GM23338 (cell line): ENCODE data around the gene ERBB4. TPM values are rescaled to one million over a fixed set of nuclear protein-coding genes. Genes with fewer than 3 reads are reported as not detected.

Experiments used
- ATAC-seq: fragments of 200-7000 bp; cut with Tn5 transposase; 3 replicates; pipeline ENCODE4 v1.9.1; 2020
- DNase-seq: peaks from one replicate; pipeline ENCODE4 v3.0.0-alpha.2; 2015; ENCODE audit warnings: low spot score
- H2AFZ ChIP-seq: fragments of 200-600 bp; sonication (generic); 2 replicates; pipeline ENCODE4 v1.8.0; 2016; ENCODE audit warnings: antibody characterized with exemption, mild to moderate bottlenecking, moderate library complexity
- H3F3A ChIP-seq: fragments of 200-600 bp; sonication (generic); replicated peaks from 2 replicates; pipeline ENCODE4 v1.8.0; 2017; ENCODE audit warnings: antibody characterized with exemption, mixed run types, low read depth
- H3K27ac ChIP-seq: fragments of 200-600 bp; sonication (generic); 2 replicates; pipeline ENCODE4 v1.6.1; 2016; ENCODE audit warnings: low read depth
- H3K27me3 ChIP-seq: fragments of 200-600 bp; sonication (generic); 2 replicates; pipeline ENCODE4 v1.8.0; 2016; ENCODE audit warnings: mild to moderate bottlenecking, mixed run types, moderate library complexity; ENCODE audit not compliant: insufficient read depth
- H3K36me3 ChIP-seq: fragments of 200-600 bp; sonication (generic); 2 replicates; pipeline ENCODE4 v1.8.0; 2016; ENCODE audit warnings: mild to moderate bottlenecking; ENCODE audit not compliant: insufficient read depth
- H3K4me1 ChIP-seq: fragments of 200-600 bp; sonication (generic); 2 replicates; pipeline ENCODE4 v1.8.0; 2016; ENCODE audit warnings: mild to moderate bottlenecking, moderate library complexity; ENCODE audit not compliant: insufficient read depth
- H3K4me2 ChIP-seq: fragments of 200-600 bp; sonication (generic); 2 replicates; pipeline ENCODE4 v1.7.1; 2017; ENCODE audit warnings: mixed run types
- H3K4me3 ChIP-seq: fragments of 200-600 bp; sonication (generic); 2 replicates; pipeline ENCODE4 v1.6.1; 2016; ENCODE audit warnings: mixed run types
- H3K79me2 ChIP-seq: fragments of 200-600 bp; sonication (generic); replicated peaks from 2 replicates; pipeline ENCODE4 v1.8.0; 2017; ENCODE audit warnings: mild to moderate bottlenecking; ENCODE audit not compliant: insufficient read depth
- H3K9me2 ChIP-seq: fragments of 200-600 bp; sonication (generic); 2 replicates; pipeline ENCODE4 v1.8.0; 2017; ENCODE audit not compliant: insufficient read depth
- H4K20me1 ChIP-seq: fragments of 200-600 bp; sonication (generic); replicated peaks from 2 replicates; pipeline ENCODE4 v1.8.0; 2017; ENCODE audit warnings: mild to moderate bottlenecking; ENCODE audit not compliant: insufficient read depth
- H3K27ac Mint-ChIP-seq: 2 replicates; pipeline ENCODE4 v1.8.0; 2020; ENCODE audit warnings: inconsistent platforms, mild to moderate bottlenecking, moderate library complexity, mixed read lengths
- H3K27me3 Mint-ChIP-seq: 3 replicates; pipeline ENCODE4 v1.8.0; 2022; ENCODE audit warnings: low read depth, mild to moderate bottlenecking, moderate library complexity, mixed read lengths, inconsistent platforms; ENCODE audit not compliant: insufficient read depth, poor library complexity
- H3K36me3 Mint-ChIP-seq: 3 replicates; pipeline ENCODE4 v1.8.0; 2021; ENCODE audit warnings: low read depth, mild to moderate bottlenecking, inconsistent platforms, moderate library complexity, mixed read lengths
- H3K4me1 Mint-ChIP-seq: 3 replicates; pipeline ENCODE4 v1.8.0; 2020; ENCODE audit warnings: mild to moderate bottlenecking, inconsistent platforms, mixed read lengths
- H3K4me3 Mint-ChIP-seq: 3 replicates; pipeline ENCODE4 v1.8.0; 2021; ENCODE audit warnings: moderate library complexity, mild to moderate bottlenecking, inconsistent platforms, mixed read lengths
- H3K9me3 Mint-ChIP-seq: 3 replicates; pipeline ENCODE4 v1.8.0; 2020; ENCODE audit warnings: moderate library complexity, mild to moderate bottlenecking, inconsistent platforms, mixed read lengths
- CREB1 ChIP-seq: fragments of 250-450 bp; sonication (Bioruptor Pico); IDR thresholded peaks from 2 replicates; pipeline ENCODE4 v1.5.0; 2020; ENCODE audit warnings: low read depth, mild to moderate bottlenecking, moderate library complexity
- CTCF ChIP-seq, 2 experiments: fragments of 200-600 bp in 1 of 2; sonication (generic) in 1 of 2; conservative IDR thresholded peaks; 2 replicates each; pipeline versions ENCODE4 v1.5.1 to v1.6.1; 2016 to 2017; ENCODE audit warnings: antibody characterized with exemption in 2 of 2, low read depth in 2 of 2, mild to moderate bottlenecking in 2 of 2, moderate library complexity in 1 of 2
- EZH2 ChIP-seq: fragments of 200-600 bp; sonication (generic); IDR thresholded peaks from one replicate; pipeline ENCODE4 v1.8.0; 2017; ENCODE audit warnings: antibody characterized with exemption, mild to moderate bottlenecking, low read depth; ENCODE audit not compliant: unreplicated experiment
- EZH2phosphoT487 ChIP-seq: fragments of 200-600 bp; sonication (generic); IDR thresholded peaks from one replicate; pipeline ENCODE4 v1.8.1; 2018; ENCODE audit warnings: antibody characterized with exemption; ENCODE audit not compliant: unreplicated experiment
- JUNB ChIP-seq: IDR thresholded peaks from one replicate; pipeline ENCODE4 v1.6.1; 2016; ENCODE audit warnings: antibody characterized with exemption; ENCODE audit not compliant: unreplicated experiment
- NANOG ChIP-seq: IDR thresholded peaks from 2 replicates; pipeline ENCODE4 v1.6.1; 2016; ENCODE audit warnings: antibody characterized with exemption, borderline replicate concordance
- POLR2AphosphoS5 ChIP-seq: IDR thresholded peaks from 2 replicates; pipeline ENCODE4 v1.6.1; 2016; ENCODE audit warnings: antibody characterized with exemption, low read depth
- REST ChIP-seq: IDR thresholded peaks from one replicate; pipeline ENCODE4 v1.6.1; 2018; ENCODE audit warnings: antibody characterized with exemption; ENCODE audit not compliant: unreplicated experiment
- STAT1 ChIP-seq: IDR thresholded peaks from one replicate; pipeline ENCODE4 v1.6.1; 2016; ENCODE audit warnings: antibody characterized with exemption; ENCODE audit not compliant: unreplicated experiment
- ZNF114 ChIP-seq: fragments of 250-450 bp; sonication (Bioruptor Pico); IDR thresholded peaks from 2 replicates; pipeline ENCODE4 v1.5.0; 2020; ENCODE audit warnings: mild to moderate bottlenecking, moderate library complexity
- ZNF331 ChIP-seq: fragments of 250-450 bp; sonication (Bioruptor Pico); IDR thresholded peaks from 2 replicates; pipeline ENCODE4 v1.5.0; 2020; ENCODE audit warnings: low read depth, mild to moderate bottlenecking, moderate library complexity
- ZNF462 ChIP-seq: fragments of 250-450 bp; sonication (Bioruptor Pico); IDR thresholded peaks from 2 replicates; pipeline ENCODE4 v1.5.0; 2020; ENCODE audit warnings: mild to moderate bottlenecking, moderate library complexity
- polyA plus RNA-seq: library from polyadenylated mRNA; unstranded; fragments of >200 nt; fragmentation: Nextera tagmentation; extraction: Ambion mirVana; gene quantifications from 2 replicates; pipeline ENCODE4 v1.2.1, GENCODE V29; 2016
- total RNA-seq: library from RNA; depleted of rRNA; stranded (reverse); fragments of >200 nt; shearing (Covaris generic); gene quantifications from 2 replicates; pipeline ENCODE4 v1.2.3, GENCODE V29; 2014
- TF ChIP-seq, protein P1 (sequence below): IDR thresholded peaks from 2 replicates; pipeline ENCODE4 v1.6.1; 2016; ENCODE audit warnings: antibody characterized with exemption

The ERBB4 gene
- total and polyA plus RNA-seq, 2 experiments from 2014 or later = 0.73 to 1.1 TPM

DNA sequence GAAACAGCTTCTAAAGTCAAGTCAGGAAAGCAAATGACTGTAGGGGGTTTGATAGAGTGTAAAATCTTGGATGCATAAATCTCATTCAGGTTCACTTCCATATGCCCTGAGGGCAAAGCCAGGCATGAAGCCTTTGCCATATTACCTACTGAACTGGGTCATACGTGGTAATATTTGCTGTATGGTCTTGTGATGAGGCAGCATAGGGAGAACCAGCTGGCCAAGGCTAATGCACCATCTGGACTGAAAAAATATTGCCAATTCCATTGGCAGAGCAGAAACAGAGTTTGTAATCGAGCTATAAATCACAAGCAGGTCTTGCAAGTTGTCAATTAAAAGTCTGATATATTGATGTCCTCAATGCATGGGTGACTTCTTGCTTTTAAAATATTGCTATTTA is 243.8 kb downstream of the ERBB4 start:
- TF ChIP-seq CREB1 (CRISPR knock-in tag) (no peak), EZH2phosphoT487 (no peak), ZNF114 (CRISPR knock-in tag) (no peak), NANOG (no peak), ZNF331 (CRISPR knock-in tag) (no peak), POLR2AphosphoS5 (no peak), CTCF (conservative IDR thresholded peaks at IDR 0.05; ENCODE audit: low read depth in 2 of 2) (no peak), EZH2 (no peak), REST (no peak), JUNB (no peak), STAT1 (no peak), ZNF462 (no peak)
- TF ChIP-seq, protein P1, sequence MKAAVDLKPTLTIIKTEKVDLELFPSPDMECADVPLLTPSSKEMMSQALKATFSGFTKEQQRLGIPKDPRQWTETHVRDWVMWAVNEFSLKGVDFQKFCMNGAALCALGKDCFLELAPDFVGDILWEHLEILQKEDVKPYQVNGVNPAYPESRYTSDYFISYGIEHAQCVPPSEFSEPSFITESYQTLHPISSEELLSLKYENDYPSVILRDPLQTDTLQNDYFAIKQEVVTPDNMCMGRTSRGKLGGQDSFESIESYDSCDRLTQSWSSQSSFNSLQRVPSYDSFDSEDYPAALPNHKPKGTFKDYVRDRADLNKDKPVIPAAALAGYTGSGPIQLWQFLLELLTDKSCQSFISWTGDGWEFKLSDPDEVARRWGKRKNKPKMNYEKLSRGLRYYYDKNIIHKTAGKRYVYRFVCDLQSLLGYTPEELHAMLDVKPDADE = no peak

More for the DNA sequence above, 243.8 kb downstream of the ERBB4 start:
- Mint-ChIP-seq H3K36me3 (no peaks in the 10 kb centered on the region), H3K4me3 (no peak overlapping the region), H3K9me3 (no peaks in the 10 kb centered on the region), H3K4me1 (no peaks in the 10 kb centered on the region), H3K27me3 (no peaks in the 10 kb centered on the region), H3K27ac (no peak overlapping the region)
- no peaks in the 10 kb centered on the region for H4K20me1 ChIP-seq
- H3K27me3 ChIP-seq = no peaks in the 10 kb centered on the region
- no peaks in the 10 kb centered on the region for H3K36me3 ChIP-seq
- no peaks in the 10 kb centered on the region for H3F3A ChIP-seq
- ATAC-seq (no peak), DNase-seq (no peak)
- H2AFZ ChIP-seq = no peak overlapping the region
- no peak overlapping the region for H3K4me3 ChIP-seq
- no peaks in the 10 kb centered on the region for H3K9me2 ChIP-seq
- H3K4me1 ChIP-seq = no peaks in the 10 kb centered on the region
- no peaks in the 10 kb centered on the region for H3K79me2 ChIP-seq
- H3K4me2 ChIP-seq = no peak overlapping the region
- H3K27ac ChIP-seq = no peak overlapping the region
